B cell (primary cell): ENCODE data around the gene SLA2.

Experiments used
- CTCF ChIP-seq: fragments of 200-600 bp; IDR thresholded peaks from one replicate; pipeline ENCODE4 v1.8.0; 2022; ENCODE audit warnings: antibody characterized with exemption, mild to moderate bottlenecking
- EZH2 ChIP-seq: IDR thresholded peaks from 2 replicates; pipeline ENCODE4 v1.6.1; 2012; ENCODE audit warnings: borderline replicate concordance, low read depth, mild to moderate bottlenecking, moderate library complexity, low read length; ENCODE audit not compliant: insufficient read depth, poor library complexity, severe bottlenecking

DNA sequence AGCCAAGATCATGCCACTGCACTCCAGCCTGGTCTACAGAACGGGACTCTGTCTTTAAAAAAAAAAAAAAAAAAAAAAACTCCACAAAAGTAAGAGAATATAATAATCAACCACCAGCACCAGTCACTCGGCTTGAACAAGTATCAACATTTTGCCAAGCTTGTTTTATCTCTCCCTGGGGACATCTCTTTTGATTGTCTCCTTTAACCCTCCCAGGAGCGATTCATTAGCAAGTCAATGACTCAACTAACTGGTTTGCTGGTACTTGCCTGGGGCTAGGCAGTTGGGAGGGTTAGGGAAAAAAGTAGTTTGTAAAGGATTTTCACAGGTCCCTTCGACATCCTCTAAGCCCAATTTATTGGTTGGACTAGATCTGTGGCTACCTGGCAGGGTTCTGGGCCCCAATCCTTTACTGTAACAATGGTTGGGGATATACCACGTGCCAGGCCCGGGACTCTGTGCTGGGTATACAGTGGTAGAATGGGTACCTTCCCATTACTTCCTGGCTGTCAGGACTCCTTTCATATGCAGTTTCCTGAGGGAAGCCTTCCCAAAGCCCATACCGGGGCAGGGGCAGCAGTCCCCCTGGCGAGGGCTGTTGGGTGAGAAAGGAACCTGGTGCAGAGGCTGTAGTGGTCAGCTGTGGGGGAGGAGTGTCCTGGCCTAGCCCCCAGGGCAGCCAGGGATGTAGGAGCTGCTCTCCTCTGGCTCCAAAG is 60.4 kb downstream of the SLA2 start:
- TF ChIP-seq EZH2, result no peak
- no peak for TF ChIP-seq CTCF
